HG02798 (cell line): ENCODE results near the gene KIF26B.
"Not testable (repeated sequence)": the region's sequence is repeated elsewhere in the genome, so short reads cannot be mapped to it uniquely, and the experiment has no call there.

Experiments
- ATAC-seq: cut with Tn5 transposase; IDR thresholded peaks from one replicate; pipeline ENCODE4 v1.9.1; 2021; ENCODE audit warnings: mild to moderate bottlenecking; ENCODE audit not compliant: unreplicated experiment, poor library complexity

KIF26B gene

DNA sequence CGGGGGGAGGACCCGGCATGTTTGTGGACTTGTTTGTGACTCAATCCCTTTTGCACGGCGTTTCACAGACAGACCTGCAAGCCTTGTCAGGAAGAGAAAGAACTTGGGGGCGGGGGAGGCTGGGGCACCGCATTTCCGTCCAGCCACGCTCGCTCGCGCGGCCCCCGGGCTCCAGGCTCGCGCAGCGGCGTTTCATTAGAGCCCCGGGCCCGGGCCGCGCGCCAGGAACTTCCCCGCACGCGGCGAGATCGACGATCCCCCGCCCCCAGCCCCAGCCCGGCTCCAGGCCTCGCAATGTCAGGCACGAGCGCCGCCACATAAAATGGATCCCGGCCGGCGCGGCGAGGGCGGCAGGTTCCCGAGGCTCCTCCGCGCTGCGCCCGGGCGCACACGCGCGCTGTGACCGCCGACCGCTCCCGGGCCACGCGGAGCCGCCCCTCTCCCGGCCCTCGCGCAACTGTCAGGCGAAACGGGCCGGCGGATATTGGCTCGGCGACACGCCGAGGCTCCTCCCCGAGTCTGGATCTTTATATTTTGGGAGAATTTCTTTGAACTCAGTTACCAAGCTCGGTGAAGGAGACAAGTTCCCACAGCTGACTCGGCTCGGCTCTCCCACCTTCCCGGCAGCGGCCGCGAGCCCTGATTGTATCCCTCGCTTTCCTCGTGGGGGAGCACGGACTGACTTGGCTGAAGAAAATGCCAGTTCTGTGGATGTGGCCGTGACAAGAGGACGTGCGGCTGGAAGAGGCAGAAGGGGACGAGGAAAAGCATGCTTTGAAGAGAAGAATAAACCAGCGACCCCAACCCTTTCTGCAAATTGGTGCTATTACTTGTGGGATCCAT lies at the start of gene KIF26B:
KIF26B (plus strand) TSS at position 557 of the 843 bp plus-strand sequence. CDS start 440 bp downstream, outside the sequence.
- ATAC-seq, result no peak

GRCh38 chr1:245105042-245105441 lies 49.7 kb upstream of the KIF26B start:
- no peak for ATAC-seq

GRCh38 chr1:245105815-245106410 lies 48.9 kb upstream of the KIF26B start:
- no peak for ATAC-seq

- no peak for ATAC-seq
Observed at GRCh38 chr1:245107776-245108114, 47.0 kb upstream of the KIF26B start.

- no peak for ATAC-seq
Observed at GRCh38 chr1:245108246-245108645, 46.5 kb upstream of the KIF26B start.

- ATAC-seq, result no peak
Observed at GRCh38 chr1:245108909-245109308, 45.9 kb upstream of the KIF26B start.

DNA sequence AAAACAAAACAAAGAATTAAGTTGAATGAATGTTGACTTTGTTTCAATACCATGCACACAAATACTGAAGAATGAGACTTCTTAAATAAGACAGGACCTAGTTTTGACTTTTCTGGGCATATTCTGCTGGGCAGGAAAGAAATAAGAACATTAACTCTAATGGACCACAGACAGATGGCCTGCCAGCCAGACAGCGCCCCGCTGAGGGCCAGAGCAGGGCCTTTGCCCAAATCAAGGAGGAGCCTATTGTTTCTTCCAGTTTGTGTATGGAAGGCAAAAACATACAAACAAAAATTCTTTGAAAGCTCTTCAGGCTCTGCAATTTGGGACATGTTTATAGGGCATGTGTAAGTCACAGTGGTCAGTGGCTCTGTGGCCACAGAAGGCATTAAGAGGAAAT lies 44.4 kb upstream of the KIF26B start:
- no peak for ATAC-seq

DNA sequence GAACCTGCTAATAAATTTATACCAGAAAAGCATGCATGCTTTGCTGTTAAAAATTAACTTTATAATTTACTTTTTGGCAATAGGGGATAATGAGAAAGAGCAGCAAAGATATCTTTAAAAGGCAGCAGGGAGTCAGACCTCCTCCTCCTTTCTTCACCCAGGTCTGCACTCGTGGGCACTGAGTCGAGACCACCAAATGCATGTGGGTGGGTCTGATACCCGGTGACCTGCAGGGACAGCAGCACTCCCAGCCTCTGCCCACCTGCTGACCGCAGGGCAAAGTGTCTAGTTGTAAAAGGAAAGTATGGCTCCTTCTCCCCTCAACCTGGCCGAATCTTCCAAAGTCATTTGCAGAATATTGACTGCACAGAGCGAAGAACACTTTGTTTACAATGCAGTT lies 43.7 kb upstream of the KIF26B start:
- no peak for ATAC-seq

GRCh38 chr1:245113649-245114048 lies 41.1 kb upstream of the KIF26B start:
- no peak for ATAC-seq

DNA sequence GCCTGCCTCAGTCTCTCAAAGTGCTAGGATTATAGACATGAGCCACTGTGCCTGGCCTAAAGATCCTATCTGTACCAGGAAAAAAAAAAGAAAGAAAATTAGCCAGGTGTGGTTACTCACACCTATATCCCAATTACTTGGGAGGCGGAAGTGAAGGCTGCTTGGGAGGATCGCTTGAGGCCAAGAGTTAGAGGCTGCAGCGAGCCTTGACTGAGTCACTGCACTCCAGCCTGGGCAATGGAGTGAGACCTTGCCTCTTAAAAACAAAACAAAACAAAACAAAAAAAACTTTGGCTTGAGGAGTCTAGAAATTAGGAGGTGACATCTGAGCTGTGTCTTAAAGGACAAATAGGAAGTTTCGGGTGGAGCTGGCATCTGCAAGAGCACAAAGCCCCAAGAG lies 38.7 kb upstream of the KIF26B start:
- no peak for ATAC-seq

- no peak for ATAC-seq
Observed at GRCh38 chr1:245116751-245117150, 38.0 kb upstream of the KIF26B start.

DNA sequence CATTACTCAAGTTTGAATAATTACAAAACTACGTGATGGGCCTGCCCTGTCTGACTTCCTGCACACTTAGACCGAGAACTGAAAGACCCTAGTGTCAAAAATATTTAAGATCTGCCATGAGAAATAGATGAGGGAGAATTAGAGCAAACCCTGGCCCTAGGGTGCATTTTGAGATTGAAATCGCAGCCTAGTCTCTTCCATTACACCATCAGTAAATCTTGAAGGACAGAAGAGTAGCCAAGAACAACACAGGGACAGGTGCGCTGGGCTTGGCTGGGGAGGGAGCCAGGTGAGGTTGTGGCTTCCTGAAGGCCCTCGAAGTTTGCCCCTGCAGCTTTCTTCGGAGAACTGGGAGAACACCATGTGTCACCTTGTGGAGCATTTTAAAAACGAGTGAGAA lies 36.7 kb upstream of the KIF26B start:
- no peak for ATAC-seq

DNA sequence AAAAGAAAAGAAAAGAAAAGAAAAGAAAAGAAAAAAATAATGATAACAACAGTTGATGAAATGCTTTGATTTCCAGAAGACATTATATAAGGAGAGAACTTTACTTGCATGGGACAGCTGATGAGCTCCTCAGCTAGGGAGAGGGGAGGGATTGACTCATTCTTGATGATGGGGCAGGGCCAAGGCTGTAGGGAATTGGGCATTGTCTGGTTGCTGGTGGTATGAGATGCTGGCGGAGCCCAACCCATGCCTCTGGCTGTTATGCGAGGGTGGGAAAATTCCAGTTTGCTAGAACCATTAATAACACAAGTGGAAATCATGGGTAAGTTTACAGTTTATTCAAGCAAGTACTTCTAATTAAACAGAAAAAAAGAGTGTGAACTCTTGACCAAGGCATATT lies 36.0 kb upstream of the KIF26B start:
- ATAC-seq, result no peak

DNA sequence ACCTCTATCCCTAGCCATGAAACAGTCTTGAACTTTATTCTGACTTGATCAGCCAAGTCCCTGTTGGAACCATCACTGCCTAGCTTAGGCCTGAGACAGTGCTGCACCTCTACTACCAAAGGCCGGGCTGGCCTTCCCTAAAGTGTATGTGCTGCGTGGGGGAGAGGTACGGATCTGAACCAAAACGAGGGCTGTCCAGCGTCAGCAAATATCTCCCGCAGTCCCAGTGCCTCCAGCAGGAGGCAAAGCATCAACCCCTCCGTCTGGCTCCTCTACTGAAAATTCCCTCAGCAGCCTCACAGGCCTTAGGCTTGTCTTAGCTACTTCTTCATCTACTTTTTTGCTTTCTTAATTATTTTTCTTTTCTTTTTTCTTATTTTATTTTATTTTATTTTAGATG lies 33.3 kb upstream of the KIF26B start:
- ATAC-seq, result no peak

- no peak for ATAC-seq
Observed at GRCh38 chr1:245124241-245124640, 30.5 kb upstream of the KIF26B start.

- no peak for ATAC-seq
Observed at GRCh38 chr1:245124644-245125043, 30.1 kb upstream of the KIF26B start.

DNA sequence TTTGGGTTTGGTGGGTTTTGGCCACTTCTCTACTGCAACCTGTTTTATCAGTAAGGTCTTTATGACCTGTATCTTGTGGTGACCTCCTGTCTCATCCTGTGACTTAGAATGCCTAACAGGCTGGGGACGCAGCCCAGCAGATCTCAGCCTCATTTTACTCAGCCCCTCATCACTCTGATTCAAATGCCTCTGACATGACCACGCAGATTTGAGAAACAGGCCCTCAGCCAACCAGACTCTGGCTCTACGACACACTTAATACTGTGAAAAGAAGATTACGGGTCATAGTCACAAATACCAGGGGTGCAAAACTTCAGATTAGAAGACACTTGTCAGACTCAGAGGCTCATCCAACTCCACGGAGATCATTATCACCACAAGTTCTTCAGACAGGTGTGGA lies 28.3 kb upstream of the KIF26B start:
- no peak for ATAC-seq

GRCh38 chr1:245128381-245129101 lies 26.2 kb upstream of the KIF26B start:
- no peak for ATAC-seq

- ATAC-seq, result no peak
Observed at GRCh38 chr1:245129319-245130240, 25.2 kb upstream of the KIF26B start.

DNA sequence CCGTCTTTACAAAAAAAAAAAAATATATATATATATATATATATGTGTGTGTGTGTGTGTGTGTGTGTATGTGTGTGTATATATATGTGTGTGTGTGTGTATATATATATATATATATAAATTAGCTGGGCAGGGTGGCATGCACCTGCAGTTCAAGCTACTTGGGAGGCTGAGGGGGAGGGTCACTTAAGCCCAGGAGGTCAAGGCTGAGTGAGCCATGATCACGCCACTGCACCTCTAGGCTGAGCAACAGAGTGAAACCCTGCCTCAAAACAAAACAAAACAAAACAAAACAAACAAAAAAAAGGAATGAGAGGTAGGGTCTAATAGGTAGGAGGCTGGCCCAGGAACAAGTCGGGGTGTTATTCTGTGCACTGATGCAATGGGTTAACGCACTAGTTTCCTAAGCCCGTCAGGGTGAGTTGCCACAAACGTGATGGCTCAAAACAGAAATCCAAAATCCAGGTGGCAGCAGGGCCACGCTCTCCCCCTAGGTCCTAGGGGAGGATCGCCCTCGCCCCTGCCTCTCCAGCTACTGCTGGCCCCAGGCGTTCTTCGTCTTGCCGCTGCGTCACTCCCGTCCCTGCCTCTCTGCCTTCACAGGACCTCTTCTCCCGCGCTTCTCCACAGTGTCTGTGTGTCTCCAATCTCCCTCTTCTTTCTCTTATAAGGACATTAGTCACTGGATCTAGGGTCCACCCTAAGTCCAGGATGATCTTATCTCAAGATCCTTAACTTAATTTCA lies 24.3 kb upstream of the KIF26B start:
- ATAC-seq, result not testable (repeated sequence)
